Thoracic aorta (tissue), 2 donors: Measurements from ENCODE around the gene ACOT7. TPM values are rescaled to one million over a fixed set of nuclear protein-coding genes. Genes with fewer than 3 reads are reported as not detected.

Experiments used
- ATAC-seq: fragments of 150-250 bp; one replicate; pipeline ENCODE4 v1.8.0; 2017; ENCODE audit warnings: low read depth; ENCODE audit not compliant: insufficient number of reproducible peaks, low FRiP score
- DNase-seq: peaks from one replicate; pipeline ENCODE4 v3.0.0-alpha.2; 2020; ENCODE audit warnings: low spot score
- H3K27ac ChIP-seq, 2 donors: fragments of 200-600 bp; sonication (generic); 1 replicate in 1 of 2; 2 replicates in 1 of 2; pipeline ENCODE4 v1.5.1; 2016; ENCODE audit warnings: mild to moderate bottlenecking in 2 of 2, moderate library complexity in 2 of 2
- H3K27me3 ChIP-seq: fragments of 200-600 bp; sonication (generic); replicated peaks from 2 replicates; pipeline ENCODE4 v1.6.0; 2016; ENCODE audit warnings: mild to moderate bottlenecking; ENCODE audit not compliant: insufficient read depth
- H3K36me3 ChIP-seq: fragments of 200-600 bp; sonication (generic); one replicate; pipeline ENCODE4 v1.5.1; 2016
- H3K4me1 ChIP-seq, 2 donors: fragments of 200-600 bp; sonication (generic); 1 replicate in 1 of 2; 2 replicates in 1 of 2; pipeline versions ENCODE4 v1.5.1 to v1.6.0; 2016; ENCODE audit warnings: low read depth in 2 of 2, mild to moderate bottlenecking in 1 of 2; ENCODE audit not compliant: control insufficient read depth in 1 of 2
- H3K4me3 ChIP-seq: fragments of 200-600 bp; sonication (generic); 2 replicates; pipeline ENCODE4 v1.5.1; 2016; ENCODE audit warnings: mild to moderate bottlenecking
- H3K9me3 ChIP-seq: fragments of 200-600 bp; sonication (generic); 2 replicates; pipeline ENCODE4 v1.5.1; 2016
- total RNA-seq, 2 donors: library from RNA; depleted of rRNA; stranded (reverse); fragments of >200 nt; gene quantifications; one replicate each; pipeline versions ENCODE4 v1.1.0 to v1.2.3, GENCODE V29; 2016
- TF ChIP-seq, protein P1 (sequence below): fragments of 200-600 bp; sonication (generic); IDR thresholded peaks from one replicate; pipeline ENCODE4 v1.5.1; 2019; ENCODE audit warnings: antibody characterized with exemption

Gene ACOT7
- total RNA-seq, 2 donors from 2014 or later = 23.7 to 33.0 TPM

DNA sequence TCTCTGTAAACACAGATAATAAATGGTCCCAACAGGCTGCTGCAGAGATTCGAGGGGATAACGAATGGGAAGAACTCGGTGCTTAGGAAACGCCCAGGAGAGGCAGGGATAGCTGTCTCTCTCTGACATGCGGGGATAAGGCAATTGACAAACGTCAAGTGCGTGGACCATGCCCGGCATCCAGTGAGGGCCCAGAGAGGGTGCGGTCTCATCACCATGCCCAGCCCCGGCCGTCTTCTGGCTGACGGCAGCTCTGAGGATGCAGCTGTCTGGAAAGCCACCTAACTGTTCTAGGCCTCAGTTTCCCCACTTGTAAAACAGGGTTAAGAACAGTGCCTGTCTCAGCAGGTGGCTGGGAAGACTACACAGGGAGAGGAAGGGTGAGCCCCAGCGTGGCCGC lies 48.1 kb downstream of the ACOT7 start:
- DNase-seq (no peak), ATAC-seq (no peak)
- Histone ChIP-seq H3K27ac (no peak overlapping the region), H3K4me3 (no peak overlapping the region), H3K27me3 (no peaks in the 10 kb centered on the region), H3K4me1 (peaks cover 5 to 6% of the 10 kb centered on the region in 2 donors), H3K9me3 (no peaks in the 10 kb centered on the region), H3K36me3 (no peaks in the 10 kb centered on the region)
- TF ChIP-seq, protein P1, sequence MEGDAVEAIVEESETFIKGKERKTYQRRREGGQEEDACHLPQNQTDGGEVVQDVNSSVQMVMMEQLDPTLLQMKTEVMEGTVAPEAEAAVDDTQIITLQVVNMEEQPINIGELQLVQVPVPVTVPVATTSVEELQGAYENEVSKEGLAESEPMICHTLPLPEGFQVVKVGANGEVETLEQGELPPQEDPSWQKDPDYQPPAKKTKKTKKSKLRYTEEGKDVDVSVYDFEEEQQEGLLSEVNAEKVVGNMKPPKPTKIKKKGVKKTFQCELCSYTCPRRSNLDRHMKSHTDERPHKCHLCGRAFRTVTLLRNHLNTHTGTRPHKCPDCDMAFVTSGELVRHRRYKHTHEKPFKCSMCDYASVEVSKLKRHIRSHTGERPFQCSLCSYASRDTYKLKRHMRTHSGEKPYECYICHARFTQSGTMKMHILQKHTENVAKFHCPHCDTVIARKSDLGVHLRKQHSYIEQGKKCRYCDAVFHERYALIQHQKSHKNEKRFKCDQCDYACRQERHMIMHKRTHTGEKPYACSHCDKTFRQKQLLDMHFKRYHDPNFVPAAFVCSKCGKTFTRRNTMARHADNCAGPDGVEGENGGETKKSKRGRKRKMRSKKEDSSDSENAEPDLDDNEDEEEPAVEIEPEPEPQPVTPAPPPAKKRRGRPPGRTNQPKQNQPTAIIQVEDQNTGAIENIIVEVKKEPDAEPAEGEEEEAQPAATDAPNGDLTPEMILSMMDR = no peak

DNA sequence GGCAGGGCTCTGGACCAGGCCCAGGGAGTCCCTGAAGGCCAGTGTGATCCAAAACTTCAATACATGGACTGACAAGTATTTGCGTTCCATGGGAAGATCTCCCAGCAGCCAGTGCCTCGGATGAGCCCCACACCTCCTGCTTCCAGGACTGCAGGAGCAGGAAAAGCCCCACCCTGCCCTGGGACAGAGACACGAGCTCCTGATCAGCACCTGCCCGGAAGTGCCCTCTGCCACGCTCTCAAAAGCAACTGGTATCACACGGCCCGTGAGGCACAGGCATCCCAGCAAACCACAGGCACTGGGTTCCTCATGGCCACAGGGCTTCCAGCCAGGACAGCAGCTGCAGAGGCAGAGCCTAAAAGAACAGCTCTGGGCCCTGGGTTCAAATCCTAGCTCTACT lies 48.6 kb downstream of the ACOT7 start:
- H3K27ac ChIP-seq = no peak overlapping the region
- H3K36me3 ChIP-seq = no peaks in the 10 kb centered on the region
- H3K4me1 ChIP-seq = peaks cover under 1 to 4% of the 10 kb centered on the region in 2 donors
- H3K9me3 ChIP-seq = no peaks in the 10 kb centered on the region
- H3K4me3 ChIP-seq = no peak overlapping the region
- no peak for ATAC-seq
- H3K27me3 ChIP-seq = no peaks in the 10 kb centered on the region
- no peak for DNase-seq
- TF ChIP-seq, protein P1 = no peak

- Histone ChIP-seq H3K4me3 (no peak overlapping the region), H3K27ac (no peak overlapping the region), H3K27me3 (no peaks in the 10 kb centered on the region), H3K36me3 (no peaks in the 10 kb centered on the region), H3K4me1 (no peaks in the 10 kb centered on the region), H3K9me3 (no peaks in the 10 kb centered on the region)
- ATAC-seq (no peak), DNase-seq (no peak)
- TF ChIP-seq, protein P1 = peak; percentile 67
Observed at GRCh38 chr1:6343506-6344405, 49.8 kb downstream of the ACOT7 start.

DNA sequence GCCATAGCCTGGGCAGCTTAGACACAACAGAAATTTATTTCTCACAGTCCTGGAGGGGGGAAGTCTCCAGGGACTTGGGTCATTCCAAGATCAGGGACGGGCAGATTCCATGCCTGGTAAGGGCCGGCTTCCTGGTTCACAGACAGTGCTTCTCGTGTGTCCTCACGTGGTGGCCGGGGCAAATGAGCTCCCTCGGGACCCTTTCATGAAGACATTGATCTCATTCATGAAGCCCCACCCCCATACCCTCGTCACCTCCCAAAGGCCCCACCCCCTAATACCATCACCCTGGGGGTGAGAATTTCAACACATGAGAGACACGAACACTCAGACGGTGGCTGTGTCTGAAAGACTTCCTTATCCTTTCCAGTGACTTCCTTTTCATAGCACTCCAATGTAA lies 51.5 kb downstream of the ACOT7 start:
- Histone ChIP-seq H3K27me3 (no peaks in the 10 kb centered on the region), H3K27ac (no peak overlapping the region), H3K36me3 (no peaks in the 10 kb centered on the region), H3K9me3 (no peaks in the 10 kb centered on the region), H3K4me3 (no peak overlapping the region), H3K4me1 (no peaks in the 10 kb centered on the region)
- TF ChIP-seq, protein P1 = no peak
- ATAC-seq (peak; percentile 45), DNase-seq (no peak)

DNA sequence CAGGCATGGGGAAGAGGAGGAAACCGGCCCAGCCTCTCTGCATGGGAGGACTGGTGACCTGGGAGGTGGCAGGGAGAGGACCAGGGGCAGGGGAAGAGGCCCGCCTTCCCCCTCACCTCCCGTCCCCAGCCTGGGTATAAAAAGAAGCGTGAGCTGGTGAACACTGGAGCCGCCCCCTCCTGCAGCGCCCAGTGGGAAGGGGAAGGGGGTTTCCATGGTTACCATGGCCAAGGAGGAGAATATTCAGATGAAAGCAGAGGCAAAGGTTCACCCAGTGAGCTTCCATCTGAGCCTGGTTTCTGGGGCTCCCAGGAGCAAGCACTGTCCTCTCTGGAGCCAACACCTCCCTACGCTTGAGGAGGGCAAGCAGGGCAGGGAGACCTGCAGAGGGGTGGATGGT lies 54.9 kb downstream of the ACOT7 start:
- Histone ChIP-seq H3K9me3 (no peaks in the 10 kb centered on the region), H3K27me3 (no peaks in the 10 kb centered on the region), H3K36me3 (no peaks in the 10 kb centered on the region), H3K27ac (no peak overlapping the region), H3K4me1 (no peaks in the 10 kb centered on the region), H3K4me3 (no peak overlapping the region)
- no peak for ATAC-seq
- no peak for DNase-seq
- TF ChIP-seq, protein P1 = no peak
